Stromal cell of bone marrow (primary cell): ENCODE results near the gene TMEM59L.

Source experiments
- DNase-seq: peaks from one replicate; pipeline ENCODE4 v3.0.0-alpha.2; 2012; ENCODE audit warnings: low read depth

Gene TMEM59L

GRCh38 chr19:18659281-18660050 lies 46.8 kb downstream of the TMEM59L start:
- DNase-seq: peak; percentile 26

GRCh38 chr19:18660051-18660910 lies 47.6 kb downstream of the TMEM59L start:
- peak; percentile 38 for DNase-seq

- DNase-seq: no peak
Observed at GRCh38 chr19:18660939-18661670, 48.4 kb downstream of the TMEM59L start.

- DNase-seq: no peak
Observed at GRCh38 chr19:18662972-18663732, 50.5 kb downstream of the TMEM59L start.

GRCh38 chr19:18663940-18664530 lies 51.4 kb downstream of the TMEM59L start:
- DNase-seq: no peak

GRCh38 chr19:18665771-18666202 lies 53.1 kb downstream of the TMEM59L start:
- no peak for DNase-seq

GRCh38 chr19:18666317-18666716 lies 53.6 kb downstream of the TMEM59L start:
- DNase-seq: no peak

GRCh38 chr19:18666784-18667183 lies 54.1 kb downstream of the TMEM59L start:
- no peak for DNase-seq

- DNase-seq: no peak
Observed at GRCh38 chr19:18667531-18668251, 55.0 kb downstream of the TMEM59L start.

- no peak for DNase-seq
Observed at GRCh38 chr19:18668252-18668631, 55.6 kb downstream of the TMEM59L start.

GRCh38 chr19:18668744-18669523 lies 56.3 kb downstream of the TMEM59L start:
- no peak for DNase-seq

- DNase-seq: no peak
Observed at GRCh38 chr19:18669524-18669817, 56.8 kb downstream of the TMEM59L start.

- DNase-seq: no peak
Observed at GRCh38 chr19:18669883-18670282, 57.2 kb downstream of the TMEM59L start.

- DNase-seq: no peak
Observed at GRCh38 chr19:18670312-18670711, 57.6 kb downstream of the TMEM59L start.
